GM19023 (cell line): ENCODE measurements around the gene FAM219A.
"Not testable (repeated sequence)": the region's sequence is repeated elsewhere in the genome, so short reads cannot be mapped to it uniquely, and the experiment has no call there.

Source experiments
- ATAC-seq: cut with Tn5 transposase; IDR thresholded peaks from one replicate; pipeline ENCODE4 v1.9.1; 2021; ENCODE audit warnings: mild to moderate bottlenecking, moderate library complexity; ENCODE audit not compliant: unreplicated experiment

FAM219A gene

DNA sequence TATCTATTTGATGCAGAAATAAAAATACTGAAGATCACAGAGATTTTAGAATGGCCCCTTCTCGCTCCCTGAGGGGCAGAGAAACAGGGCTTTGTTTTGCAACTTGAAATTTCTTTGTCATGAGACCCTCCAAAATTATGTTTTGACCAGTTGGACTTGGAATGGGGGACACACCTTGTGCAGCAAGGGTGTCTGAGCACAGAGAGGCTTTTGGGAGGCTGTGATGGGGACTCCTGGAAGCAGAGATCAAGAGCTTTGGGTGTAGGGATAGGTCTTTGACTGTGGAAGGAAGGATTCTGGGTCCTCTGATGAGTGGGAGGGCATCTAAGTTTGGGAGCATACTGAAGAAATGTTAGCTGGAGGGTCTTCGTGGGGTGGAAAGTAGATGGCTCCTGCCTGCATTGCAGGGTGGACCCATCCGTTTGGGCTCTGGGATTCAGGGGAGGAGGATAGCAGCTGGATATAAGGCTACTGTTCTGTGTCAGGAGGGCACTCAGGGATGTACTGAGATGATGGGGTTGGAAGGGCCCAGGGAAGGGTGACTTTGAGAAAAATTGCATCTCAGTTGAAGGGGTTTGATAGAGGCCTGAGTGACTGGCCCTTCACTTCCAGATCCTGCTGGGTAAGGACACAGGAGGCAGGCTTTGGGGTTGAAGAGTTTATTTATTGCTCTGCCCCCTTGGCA is 79.9 kb downstream of the FAM219A start:
- ATAC-seq: no peak

GRCh38 chr9:34377404-34377746 is 81.0 kb downstream of the FAM219A start:
- no peak for ATAC-seq

- ATAC-seq: peak; percentile 88
Observed at GRCh38 chr9:34376596-34377403, 81.6 kb downstream of the FAM219A start, which contains the start of gene MYORG. MYORG (minus strand) TSS chr9:34376898; CDS start chr9:34372943, 3,955 bp downstream.

GRCh38 chr9:34375901-34376595 is 82.3 kb downstream of the FAM219A start:
- ATAC-seq: peak; percentile 19

DNA sequence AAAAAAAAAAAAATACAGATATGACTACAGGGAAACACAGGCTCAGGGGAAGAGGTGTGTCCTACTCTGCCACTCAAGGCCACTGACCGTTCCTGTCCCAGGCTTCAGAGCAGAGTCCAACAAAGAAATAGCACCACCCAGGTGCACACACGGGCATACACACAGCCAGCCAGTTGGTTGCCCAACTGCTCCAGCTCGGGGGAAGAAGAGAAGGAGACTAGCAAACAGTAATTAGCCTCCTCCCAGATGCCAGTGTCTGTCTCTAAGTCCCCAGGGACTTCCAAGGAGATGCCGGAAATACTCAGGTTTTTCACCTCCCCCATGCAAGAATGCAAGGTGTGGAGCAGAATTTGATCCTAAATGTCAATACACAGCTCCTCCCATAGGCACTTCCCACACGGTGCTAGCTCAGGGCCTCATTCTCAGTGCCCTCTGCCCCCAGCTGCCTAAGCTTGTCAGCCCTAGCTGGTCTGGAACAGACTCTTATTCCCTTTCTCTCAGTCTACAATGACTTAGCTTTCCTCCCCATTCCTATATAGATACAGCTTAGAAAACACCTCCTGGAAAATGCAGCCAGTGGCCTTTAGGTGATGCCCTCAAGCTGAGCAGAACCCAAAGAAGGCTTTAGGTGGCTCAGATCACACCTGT is 83.3 kb downstream of the FAM219A start:
- ATAC-seq: no peak

GRCh38 chr9:34374339-34374738 is 84.0 kb downstream of the FAM219A start:
- ATAC-seq: no peak

DNA sequence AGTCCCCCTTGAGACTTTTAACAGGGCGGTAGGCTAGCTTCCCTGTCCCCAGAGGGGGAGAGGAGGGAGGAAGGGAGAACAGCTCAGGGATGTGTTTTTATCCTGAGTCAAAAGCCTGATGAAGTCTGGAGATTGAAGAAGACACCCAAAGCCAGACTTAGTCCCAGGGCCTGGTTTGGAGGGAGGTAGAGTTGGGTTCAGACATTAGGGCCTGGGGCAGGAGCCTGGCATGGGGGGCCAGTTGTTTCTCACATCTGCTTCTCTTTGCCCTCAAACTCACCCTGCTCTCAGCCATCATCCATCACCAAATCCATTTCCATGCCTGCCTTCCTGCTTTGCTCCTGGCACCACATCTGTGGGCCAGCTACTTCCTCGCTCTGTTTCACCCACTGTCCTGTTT is 84.6 kb downstream of the FAM219A start:
- no peak for ATAC-seq

DNA sequence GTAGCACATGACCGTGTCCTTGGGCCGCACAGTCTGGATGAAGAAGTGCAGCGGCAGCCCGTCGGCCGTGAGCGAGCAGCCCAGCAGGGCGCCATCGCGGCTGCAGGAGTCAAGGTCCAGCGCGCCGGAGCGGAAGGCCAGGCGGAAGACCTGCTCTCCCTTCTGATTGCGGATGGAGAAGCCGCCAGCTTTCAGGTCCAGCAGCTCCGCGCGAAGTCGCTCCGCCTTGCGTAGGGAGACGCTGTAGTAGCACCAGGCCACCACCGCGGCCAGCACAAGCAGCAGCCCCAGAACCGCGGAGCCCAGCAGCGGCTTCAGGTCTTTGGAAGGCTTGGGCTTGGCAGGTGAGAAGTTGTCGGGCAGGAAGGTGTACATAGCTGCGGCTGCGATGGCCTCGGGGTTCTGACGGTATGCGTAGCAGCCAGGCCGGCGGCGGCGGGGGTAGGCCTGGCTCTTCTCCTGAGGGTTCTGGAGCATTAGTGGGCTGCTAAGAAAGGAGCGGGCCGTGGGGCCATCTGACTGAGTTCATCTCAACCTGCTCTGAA is 85.8 kb downstream of the FAM219A start:
- no peak for ATAC-seq

GRCh38 chr9:34371886-34372466 is 86.4 kb downstream of the FAM219A start:
- ATAC-seq: no peak

- ATAC-seq: no peak
Observed at GRCh38 chr9:34370970-34371880, 87.1 kb downstream of the FAM219A start.

- no peak for ATAC-seq
Observed at GRCh38 chr9:34370335-34370969, 87.9 kb downstream of the FAM219A start.

GRCh38 chr9:34369636-34370035 is 88.7 kb downstream of the FAM219A start:
- no peak for ATAC-seq

DNA sequence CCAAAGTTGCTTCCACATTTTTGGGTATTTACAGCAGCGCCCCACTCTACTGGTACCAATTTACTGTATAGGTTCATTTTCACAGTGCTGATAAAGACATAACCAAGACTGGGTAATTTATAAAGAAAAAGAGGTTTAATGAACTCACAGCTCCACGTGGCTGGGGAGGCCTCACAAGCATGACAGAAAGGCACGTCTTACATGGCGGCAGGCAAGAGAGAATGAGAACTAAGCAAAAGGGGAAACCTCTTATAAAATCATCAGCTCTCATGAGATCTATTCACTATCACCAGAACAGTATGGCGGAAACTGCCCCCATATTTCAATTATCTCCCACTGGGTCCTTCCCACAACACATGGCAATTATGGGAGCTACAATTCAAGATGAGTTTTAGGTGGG is 89.6 kb downstream of the FAM219A start:
- not testable (repeated sequence) for ATAC-seq

DNA sequence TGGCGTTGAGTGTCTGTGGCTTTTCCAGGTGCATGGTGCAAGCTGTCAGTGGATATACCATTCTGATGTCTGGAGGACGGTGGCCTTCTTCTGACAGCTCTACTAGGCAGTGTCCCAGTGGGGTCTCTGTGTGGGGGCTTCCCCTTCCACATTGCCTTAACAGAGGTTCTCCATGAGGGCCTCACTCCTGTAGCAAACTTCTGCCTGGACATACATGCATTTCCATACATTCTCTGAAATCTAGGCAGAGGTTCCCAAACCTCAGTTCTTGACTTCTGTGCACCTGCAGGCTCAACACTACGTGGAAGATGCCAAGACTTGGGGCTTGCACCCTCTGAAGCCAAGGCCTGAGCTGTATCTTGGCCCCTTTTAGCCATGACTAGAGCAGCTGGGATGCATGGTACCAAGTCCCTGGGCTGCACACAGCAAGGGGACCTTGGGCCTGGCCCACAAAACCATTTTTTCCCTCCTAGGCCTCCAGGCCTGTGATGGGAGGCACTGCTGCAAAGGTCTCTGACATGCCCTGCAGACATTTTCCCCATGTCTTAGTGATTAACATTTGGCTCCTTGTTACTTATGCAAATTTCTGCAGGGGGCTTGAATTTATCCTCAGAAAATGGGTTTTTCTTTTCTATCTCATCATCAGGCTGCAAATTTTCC is 90.5 kb downstream of the FAM219A start:
- ATAC-seq: not testable (repeated sequence)

- ATAC-seq: no peak
Observed at GRCh38 chr9:34366365-34366764, 92.0 kb downstream of the FAM219A start.

GRCh38 chr9:34365282-34365681 is 93.1 kb downstream of the FAM219A start:
- ATAC-seq: no peak

DNA sequence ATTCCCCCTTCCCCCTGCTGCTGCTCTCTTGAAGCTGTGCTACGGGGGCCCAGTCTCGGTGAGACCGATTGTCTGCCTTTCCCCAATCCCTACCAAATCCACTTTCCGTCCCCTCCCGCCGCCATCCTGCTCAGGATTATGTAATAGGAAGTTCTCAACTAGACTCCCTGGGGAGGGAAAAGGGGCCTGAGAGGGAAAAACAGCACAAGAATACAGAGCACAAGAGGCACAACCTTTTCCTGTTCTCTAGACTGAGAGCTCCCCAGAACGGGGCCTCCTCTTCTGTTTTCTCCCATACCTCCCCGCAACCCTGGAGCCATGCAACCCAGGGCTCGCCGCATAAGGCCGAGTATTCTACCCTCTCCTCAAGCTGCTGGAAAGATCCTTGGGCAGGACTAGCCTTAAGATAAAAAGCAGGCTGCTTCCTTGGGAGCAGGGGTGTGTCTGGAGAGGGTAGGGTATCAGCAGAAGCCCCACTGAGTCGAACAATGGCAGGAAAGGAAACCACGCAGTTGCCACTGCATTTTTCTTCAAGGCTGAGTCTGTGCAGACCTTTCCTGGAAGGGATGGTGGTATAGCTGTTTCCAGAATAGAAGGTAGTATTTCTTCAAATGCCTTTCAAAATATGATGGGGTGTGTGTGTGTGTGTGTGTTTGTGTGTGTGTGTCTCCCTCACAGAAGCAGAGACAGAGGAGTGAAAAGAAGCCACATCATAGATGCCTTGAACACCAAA is 94.6 kb downstream of the FAM219A start:
- ATAC-seq: no peak
